Peyer's patch (tissue), 4 donors: ENCODE measurements around the gene PALS2. TPM values are rescaled to one million over a fixed set of nuclear protein-coding genes. Genes with fewer than 3 reads are reported as not detected.
A peak's percentile ranks its signal among the peaks of the same experiment; 100 is the strongest.

Experiments
- DNase-seq, 3 donors: peaks; one replicate each; pipeline ENCODE4 v3.0.0-alpha.2; 2017 to 2019
- H3K27ac ChIP-seq, 4 donors: fragments of 200-600 bp; sonication (generic); one replicate each; pipeline ENCODE4 v1.5.1; 2016 to 2019
- H3K27me3 ChIP-seq, 2 donors: fragments of 200-600 bp; sonication (generic); one replicate each; pipeline ENCODE4 v1.5.1; 2019
- H3K36me3 ChIP-seq, 3 donors: fragments of 200-600 bp; sonication (generic); one replicate each; pipeline ENCODE4 v1.5.1; 2016 to 2019
- H3K4me1 ChIP-seq, 4 donors: fragments of 200-600 bp; sonication (generic); one replicate each; pipeline ENCODE4 v1.5.1; 2016 to 2019
- H3K4me3 ChIP-seq, 4 donors: fragments of 200-600 bp; sonication (generic); 1 replicate in 3 of 4; 2 replicates in 1 of 4; pipeline ENCODE4 v1.5.1; 2016 to 2019; ENCODE audit warnings: mild to moderate bottlenecking in 1 of 4
- H3K9me3 ChIP-seq, 4 donors: fragments of 200-600 bp; sonication (generic); one replicate each; pipeline ENCODE4 v1.5.1; 2016 to 2019; ENCODE audit warnings: mild to moderate bottlenecking in 1 of 4
- CTCF ChIP-seq, 6 experiments: fragments of 450-650 bp in 4 of 6; fragments of 200-600 bp in 2 of 6; sonication (generic) in 1 of 6; IDR thresholded peaks; one replicate each; pipeline ENCODE4 v1.5.1; 2017 to 2019; ENCODE audit warnings: antibody characterized with exemption in 6 of 6, mild to moderate bottlenecking in 3 of 6, moderate library complexity in 1 of 6
- POLR2A ChIP-seq, 2 donors: fragments of 450-650 bp; IDR thresholded peaks; one replicate each; pipeline ENCODE4 v1.5.1; 2017; ENCODE audit warnings: antibody characterized with exemption in 2 of 2, mild to moderate bottlenecking in 2 of 2, moderate library complexity in 2 of 2
- total RNA-seq, 4 donors: library from RNA; depleted of rRNA; stranded (reverse); fragments of >200 nt; gene quantifications; one replicate each; pipeline ENCODE4 v1.1.0, GENCODE V29; 2016

The PALS2 gene
- total RNA-seq, 4 donors from 2014 or later: 15.3 to 24.8 (median 20.3) TPM

GRCh38 chr7:24574950-24575349 lies 1.7 kb downstream of the PALS2 start:
- Histone ChIP-seq H3K9me3 (no peaks in the 10 kb centered on the region), H3K27me3 (no peaks in the 10 kb centered on the region), H3K36me3 (no peaks in the 10 kb centered on the region), H3K27ac (no peak overlapping the region), H3K4me3 (peak overlapping the region in 3 of 4 donors; percentile 61 to 92 (median 92)), H3K4me1 (peaks cover 3 to 7% (median 6%) of the 10 kb centered on the region in 4 donors)
- DNase-seq: no peak
- TF ChIP-seq CTCF (IDR thresholded peaks at IDR 0.05) (no peak), POLR2A (IDR thresholded peaks at IDR 0.05) (no peak)

GRCh38 chr7:24576171-24577025 lies 3.1 kb downstream of the PALS2 start:
- no peaks in the 10 kb centered on the region for H3K27me3 ChIP-seq
- peak in 1 of 3 donors; percentile 54 for DNase-seq
- H3K4me1 ChIP-seq: peaks cover 3 to 7% (median 6%) of the 10 kb centered on the region in 4 donors
- H3K36me3 ChIP-seq: no peaks in the 10 kb centered on the region
- TF ChIP-seq POLR2A (IDR thresholded peaks at IDR 0.05) (no peak), CTCF (IDR thresholded peaks at IDR 0.05) (peak in 5 of 6 experiments; percentile 28 to 66 (median 63))
- H3K9me3 ChIP-seq: no peaks in the 10 kb centered on the region
- H3K4me3 ChIP-seq: no peak overlapping the region
- no peak overlapping the region for H3K27ac ChIP-seq

GRCh38 chr7:24578052-24578451 lies 4.8 kb downstream of the PALS2 start:
- H3K9me3 ChIP-seq: no peaks in the 10 kb centered on the region
- H3K4me1 ChIP-seq: peaks cover 3 to 7% (median 6%) of the 10 kb centered on the region in 4 donors
- H3K4me3 ChIP-seq: no peak overlapping the region
- no peak overlapping the region for H3K27ac ChIP-seq
- no peaks in the 10 kb centered on the region for H3K27me3 ChIP-seq
- DNase-seq: no peak
- no peaks in the 10 kb centered on the region for H3K36me3 ChIP-seq
- TF ChIP-seq POLR2A (IDR thresholded peaks at IDR 0.05) (no peak), CTCF (IDR thresholded peaks at IDR 0.05) (no peak)

- no peak for DNase-seq
- no peaks in the 10 kb centered on the region for H3K9me3 ChIP-seq
- peak overlapping the region in 1 of 4 donors; percentile 34 for H3K27ac ChIP-seq
- no peaks in the 10 kb centered on the region for H3K36me3 ChIP-seq
- H3K27me3 ChIP-seq: no peaks in the 10 kb centered on the region
- peaks cover 0 to 6% (median 2%) of the 10 kb centered on the region in 4 donors for H3K4me1 ChIP-seq
- TF ChIP-seq POLR2A (IDR thresholded peaks at IDR 0.05) (no peak), CTCF (IDR thresholded peaks at IDR 0.05) (no peak)
- no peak overlapping the region for H3K4me3 ChIP-seq
Measured at GRCh38 chr7:24580283-24580946, 7.2 kb downstream of the PALS2 start.

- no peak for DNase-seq
- H3K27ac ChIP-seq: no peak overlapping the region
- H3K27me3 ChIP-seq: no peaks in the 10 kb centered on the region
- no peak overlapping the region for H3K4me3 ChIP-seq
- H3K4me1 ChIP-seq: peaks cover 0 to 6% (median 2%) of the 10 kb centered on the region in 4 donors
- no peaks in the 10 kb centered on the region for H3K36me3 ChIP-seq
- TF ChIP-seq POLR2A (IDR thresholded peaks at IDR 0.05) (no peak), CTCF (IDR thresholded peaks at IDR 0.05) (no peak)
- H3K9me3 ChIP-seq: no peaks in the 10 kb centered on the region
Measured at GRCh38 chr7:24582166-24582565, 8.9 kb downstream of the PALS2 start.
